Body of pancreas (tissue), 4 donors: ENCODE measurements around the gene AGPAT3.

ENCODE experiments used
- POLR2A ChIP-seq, 3 donors: fragments of 450-650 bp; IDR thresholded peaks; one replicate each; pipeline ENCODE4 v1.6.1; 2016; ENCODE audit warnings: antibody characterized with exemption in 3 of 3, mild to moderate bottlenecking in 2 of 3
- TF ChIP-seq, protein P1 (sequence below), 7 experiments: fragments of 450-650 bp in 4 of 7; fragments of 200-600 bp in 3 of 7; sonication (generic) in 3 of 7; IDR thresholded peaks; one replicate each; pipeline ENCODE4 v1.5.1; 2016 to 2019; ENCODE audit warnings: antibody characterized with exemption in 7 of 7

DNA sequence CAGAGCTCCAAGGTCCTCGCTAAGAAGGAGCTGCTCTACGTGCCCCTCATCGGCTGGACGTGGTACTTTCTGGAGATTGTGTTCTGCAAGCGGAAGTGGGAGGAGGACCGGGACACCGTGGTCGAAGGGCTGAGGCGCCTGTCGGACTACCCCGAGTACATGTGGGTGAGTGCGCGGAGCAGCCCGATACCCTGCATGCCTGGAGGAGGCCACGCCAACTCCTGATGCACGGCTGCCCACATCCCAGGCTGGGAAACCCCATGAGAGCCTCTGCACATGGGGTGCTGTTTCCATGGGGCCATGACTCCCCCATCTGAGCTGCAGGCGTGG, 104.1 kb downstream of the AGPAT3 start:
- TF ChIP-seq POLR2A (IDR thresholded peaks at IDR 0.05), result no peak
- TF ChIP-seq, protein P1, sequence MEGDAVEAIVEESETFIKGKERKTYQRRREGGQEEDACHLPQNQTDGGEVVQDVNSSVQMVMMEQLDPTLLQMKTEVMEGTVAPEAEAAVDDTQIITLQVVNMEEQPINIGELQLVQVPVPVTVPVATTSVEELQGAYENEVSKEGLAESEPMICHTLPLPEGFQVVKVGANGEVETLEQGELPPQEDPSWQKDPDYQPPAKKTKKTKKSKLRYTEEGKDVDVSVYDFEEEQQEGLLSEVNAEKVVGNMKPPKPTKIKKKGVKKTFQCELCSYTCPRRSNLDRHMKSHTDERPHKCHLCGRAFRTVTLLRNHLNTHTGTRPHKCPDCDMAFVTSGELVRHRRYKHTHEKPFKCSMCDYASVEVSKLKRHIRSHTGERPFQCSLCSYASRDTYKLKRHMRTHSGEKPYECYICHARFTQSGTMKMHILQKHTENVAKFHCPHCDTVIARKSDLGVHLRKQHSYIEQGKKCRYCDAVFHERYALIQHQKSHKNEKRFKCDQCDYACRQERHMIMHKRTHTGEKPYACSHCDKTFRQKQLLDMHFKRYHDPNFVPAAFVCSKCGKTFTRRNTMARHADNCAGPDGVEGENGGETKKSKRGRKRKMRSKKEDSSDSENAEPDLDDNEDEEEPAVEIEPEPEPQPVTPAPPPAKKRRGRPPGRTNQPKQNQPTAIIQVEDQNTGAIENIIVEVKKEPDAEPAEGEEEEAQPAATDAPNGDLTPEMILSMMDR (IDR thresholded peaks at IDR 0.05), result no peak
